Measurements from ENCODE around the gene SKAP1.

SKAP1 gene

GRCh38 chr17:48151220-48151619, 278.8 kb downstream of the SKAP1 start:
- H3K27me3 ChIP-seq (ENCODE audit: low read length) = no peaks in the 10 kb centered on the region
- H3K9me2 ChIP-seq (replicated peaks; ENCODE audit: insufficient read depth, low read length) = no peaks in the 10 kb centered on the region
- H2AFZ ChIP-seq (ENCODE audit: low read depth, low read length, severe bottlenecking) = no peak overlapping the region
- H4K20me1 ChIP-seq (ENCODE audit: low read depth, low read length) = no peaks in the 10 kb centered on the region
- H3K36me3 ChIP-seq (ENCODE audit: low read length) = no peaks in the 10 kb centered on the region
- no peak overlapping the region for H3K9ac ChIP-seq (ENCODE audit: low read length)
- no peak for TF ChIP-seq EZH2phosphoT487 (conservative IDR thresholded peaks at IDR 0.05; ENCODE audit: low read length)
- no peak for TF ChIP-seq CTCF (IDR thresholded peaks at IDR 0.05; ENCODE audit: insufficient read depth, low read length, poor library complexity, severe bottlenecking)
- no peak overlapping the region for H3K4me2 ChIP-seq (ENCODE audit: low read depth, low read length, poor library complexity, severe bottlenecking)
- H3F3A ChIP-seq (ENCODE audit: insufficient read depth) = no peaks in the 10 kb centered on the region
- H3K4me3 ChIP-seq (ENCODE audit: insufficient read depth, low read length, poor library complexity, severe bottlenecking) = no peak overlapping the region
- H3K27ac ChIP-seq (ENCODE audit: low read depth, low read length) = no peak overlapping the region
- H3K9me3 ChIP-seq (ENCODE audit: insufficient read depth, low read length) = no peaks in the 10 kb centered on the region
- no peaks in the 10 kb centered on the region for H3K79me2 ChIP-seq (ENCODE audit: insufficient read depth, low read length)

- H3K79me2 ChIP-seq (ENCODE audit: insufficient read depth, low read length) = no peaks in the 10 kb centered on the region
- TF ChIP-seq CTCF (IDR thresholded peaks at IDR 0.05; ENCODE audit: insufficient read depth, low read length, poor library complexity, severe bottlenecking) = no peak
- TF ChIP-seq EZH2phosphoT487 (conservative IDR thresholded peaks at IDR 0.05; ENCODE audit: low read length) = no peak
- H3K4me2 ChIP-seq (ENCODE audit: low read depth, low read length, poor library complexity, severe bottlenecking) = no peak overlapping the region
- no peaks in the 10 kb centered on the region for H3K27me3 ChIP-seq (ENCODE audit: low read length)
- no peaks in the 10 kb centered on the region for H3K9me2 ChIP-seq (replicated peaks; ENCODE audit: insufficient read depth, low read length)
- no peaks in the 10 kb centered on the region for H3K36me3 ChIP-seq (ENCODE audit: low read length)
- no peaks in the 10 kb centered on the region for H3K9me3 ChIP-seq (ENCODE audit: insufficient read depth, low read length)
- H3K4me3 ChIP-seq (ENCODE audit: insufficient read depth, low read length, poor library complexity, severe bottlenecking) = no peak overlapping the region
- H2AFZ ChIP-seq (ENCODE audit: low read depth, low read length, severe bottlenecking) = no peak overlapping the region
- no peaks in the 10 kb centered on the region for H3F3A ChIP-seq (ENCODE audit: insufficient read depth)
- H3K9ac ChIP-seq (ENCODE audit: low read length) = no peak overlapping the region
- no peaks in the 10 kb centered on the region for H4K20me1 ChIP-seq (ENCODE audit: low read depth, low read length)
- H3K27ac ChIP-seq (ENCODE audit: low read depth, low read length) = no peak overlapping the region
Observed at GRCh38 chr17:48150597-48151001, 279.4 kb downstream of the SKAP1 start.

- H3K4me2 ChIP-seq (ENCODE audit: low read depth, low read length, poor library complexity, severe bottlenecking) = no peak overlapping the region
Observed at GRCh38 chr17:48149787-48150463, 280.1 kb downstream of the SKAP1 start.

More at GRCh38 chr17:48149787-48150463, 280.1 kb downstream of the SKAP1 start:
- Histone ChIP-seq H3K36me3 (ENCODE audit: low read length) (no peaks in the 10 kb centered on the region), H3K9me2 (replicated peaks; ENCODE audit: insufficient read depth, low read length) (no peaks in the 10 kb centered on the region), H3F3A (ENCODE audit: insufficient read depth) (no peaks in the 10 kb centered on the region), H3K4me3 (ENCODE audit: insufficient read depth, low read length, poor library complexity, severe bottlenecking) (no peak overlapping the region), H3K27me3 (ENCODE audit: low read length) (no peaks in the 10 kb centered on the region), H3K79me2 (ENCODE audit: insufficient read depth, low read length) (no peaks in the 10 kb centered on the region), H3K9ac (ENCODE audit: low read length) (no peak overlapping the region), H2AFZ (ENCODE audit: low read depth, low read length, severe bottlenecking) (no peak overlapping the region), H3K27ac (ENCODE audit: low read depth, low read length) (no peak overlapping the region), H3K9me3 (ENCODE audit: insufficient read depth, low read length) (no peaks in the 10 kb centered on the region), H4K20me1 (ENCODE audit: low read depth, low read length) (no peaks in the 10 kb centered on the region)
- TF ChIP-seq CTCF (IDR thresholded peaks at IDR 0.05; ENCODE audit: insufficient read depth, low read length, poor library complexity, severe bottlenecking) (no peak), EZH2phosphoT487 (conservative IDR thresholded peaks at IDR 0.05; ENCODE audit: low read length) (no peak)

All from SU-DHL-6 (cell line).